ENCODE measurements around the gene GALNT5.

The GALNT5 gene

DNA sequence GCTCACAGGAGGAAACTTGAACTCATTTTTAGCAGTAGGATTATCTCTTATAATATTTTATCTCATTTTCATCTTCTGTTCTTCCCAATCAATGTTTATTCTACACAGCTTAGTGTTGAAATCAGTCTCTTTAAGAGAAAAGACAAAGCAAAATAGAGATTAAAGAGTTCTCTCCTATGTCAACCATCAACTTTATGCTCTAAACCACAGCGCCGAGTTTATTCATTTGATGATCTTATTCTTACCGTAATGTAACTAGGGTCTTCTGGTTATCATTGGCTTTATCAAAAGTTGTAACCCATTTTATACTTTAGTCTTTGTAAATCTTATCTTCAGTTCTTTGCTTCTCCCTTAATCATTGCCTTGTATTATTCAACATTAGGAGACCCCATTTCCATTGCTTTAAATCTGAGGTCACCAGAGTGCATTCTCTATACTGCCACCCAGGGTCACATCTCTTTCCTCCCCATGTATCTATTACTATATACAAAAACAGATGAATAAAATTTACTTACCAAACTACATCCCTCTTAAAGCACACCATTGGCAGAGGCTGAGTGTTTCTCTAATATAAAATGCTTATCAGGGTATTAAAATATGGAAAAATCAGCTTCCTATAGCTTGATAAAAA lies 90.9 kb downstream of the GALNT5 start:
- Histone ChIP-seq H2BK5ac (ENCODE audit: low read length) (no peak overlapping the region), H2BK120ac (ENCODE audit: low read depth, low read length) (no peak overlapping the region), H3K27ac (replicated peaks; ENCODE audit: low read length) (no peak overlapping the region), H3K4me2 (ENCODE audit: insufficient read depth, low read length, poor library complexity, severe bottlenecking) (no peak overlapping the region), H3K4me3 (ENCODE audit: low read length in 2 of 2) (no peak overlapping the region), H3K18ac (ENCODE audit: low read length) (no peak overlapping the region), H4K8ac (ENCODE audit: low read depth, low read length) (no peak overlapping the region), H2AK5ac (ENCODE audit: low read depth, low read length) (no peak overlapping the region), H3K23ac (ENCODE audit: low read depth, low read length, poor library complexity) (no peak overlapping the region), H2BK15ac (ENCODE audit: low read length) (no peak overlapping the region), H3K4ac (ENCODE audit: low read length) (no peak overlapping the region), H2BK12ac (ENCODE audit: low read length) (no peak overlapping the region), H3K27me3 (ENCODE audit: control insufficient read depth in 3 of 3, insufficient read depth in 3 of 3, low read depth in 1 of 3, low read length in 3 of 3) (no peaks in the 10 kb centered on the region), H3K4me1 (ENCODE audit: control insufficient read depth in 2 of 2, insufficient read depth in 1 of 2, low read depth in 1 of 2, low read length in 2 of 2) (no peaks in the 10 kb centered on the region), H4K91ac (ENCODE audit: low read depth, low read length, poor library complexity) (no peak overlapping the region), H3K36me3 (replicated peaks in 1 of 2; ENCODE audit: control insufficient read depth in 2 of 2, insufficient read depth in 2 of 2, low read length in 2 of 2) (no peaks in the 10 kb centered on the region), H2AFZ (ENCODE audit: low read length) (no peak overlapping the region), H3K9me3 (replicated peaks in 1 of 2; ENCODE audit: control insufficient read depth in 2 of 2, insufficient read depth in 1 of 2, low read depth in 1 of 2, low read length in 2 of 2) (no peaks in the 10 kb centered on the region), H3K9ac (ENCODE audit: low read depth, low read length, poor library complexity) (no peak overlapping the region), H3K14ac (ENCODE audit: low read length) (no peak overlapping the region), H3K79me1 (ENCODE audit: low read depth, low read length) (no peaks in the 10 kb centered on the region)
- DNase-seq (ENCODE audit: low spot score), result no peak
- no CpG with 5 or more reads among the region's 3 CpGs for WGBS, 2 donors (ENCODE audit: extremely low coverage in 2 of 2, insufficient read length in 2 of 2, insufficient replicate concordance in 1 of 2)

DNA sequence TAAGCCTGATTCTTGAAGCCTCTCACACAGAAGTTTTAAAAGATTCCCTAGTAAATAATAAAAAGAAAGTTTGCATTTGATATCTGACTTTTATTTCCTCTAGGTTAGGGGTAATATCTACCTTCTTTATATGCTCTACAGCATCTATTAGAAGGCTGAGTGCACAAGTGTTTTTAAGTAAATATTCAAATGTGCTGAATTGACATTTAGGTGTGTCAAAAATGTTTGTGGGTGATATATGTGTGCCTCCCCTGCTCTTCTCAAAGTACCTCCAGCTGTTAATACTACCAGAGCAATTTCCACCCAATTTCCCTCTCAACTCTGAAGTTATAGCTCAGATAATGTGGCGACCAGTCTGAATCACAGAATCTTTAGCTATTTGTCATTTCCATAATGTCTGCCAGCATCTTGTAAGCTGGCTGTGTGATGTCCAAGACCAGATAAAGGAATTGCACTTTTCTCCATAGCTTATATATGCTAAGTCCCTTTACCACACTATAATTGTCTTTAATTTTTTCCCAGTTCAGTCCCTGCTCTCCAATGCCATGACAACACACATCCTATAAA lies 92.5 kb downstream of the GALNT5 start:
- DNase-seq (ENCODE audit: low spot score), result no peak
- H3K18ac ChIP-seq (ENCODE audit: low read length), result no peak overlapping the region
- H3K4ac ChIP-seq (ENCODE audit: low read length), result no peak overlapping the region
- no peak overlapping the region for H3K27ac ChIP-seq (replicated peaks; ENCODE audit: low read length)
- no peak overlapping the region for H2AK5ac ChIP-seq (ENCODE audit: low read depth, low read length)
- H4K8ac ChIP-seq (ENCODE audit: low read depth, low read length), result no peak overlapping the region
- no peak overlapping the region for H2BK120ac ChIP-seq (ENCODE audit: low read depth, low read length)
- no peak overlapping the region for H3K9ac ChIP-seq (ENCODE audit: low read depth, low read length, poor library complexity)
- no peak overlapping the region for H3K4me3 ChIP-seq (ENCODE audit: low read length in 2 of 2)
- no peak overlapping the region for H3K14ac ChIP-seq (ENCODE audit: low read length)
- no peak overlapping the region for H2BK15ac ChIP-seq (ENCODE audit: low read length)
- no peak overlapping the region for H3K4me2 ChIP-seq (ENCODE audit: insufficient read depth, low read length, poor library complexity, severe bottlenecking)
- WGBS, 2 donors (ENCODE audit: extremely low coverage in 2 of 2, insufficient read length in 2 of 2, insufficient replicate concordance in 1 of 2), result no CpG with 5 or more reads among the region's 1 CpG
- H2BK12ac ChIP-seq (ENCODE audit: low read length), result no peak overlapping the region
- H4K91ac ChIP-seq (ENCODE audit: low read depth, low read length, poor library complexity), result no peak overlapping the region
- no peaks in the 10 kb centered on the region for H3K9me3 ChIP-seq (replicated peaks in 1 of 2; ENCODE audit: control insufficient read depth in 2 of 2, insufficient read depth in 1 of 2, low read depth in 1 of 2, low read length in 2 of 2)
- no peaks in the 10 kb centered on the region for H3K36me3 ChIP-seq (replicated peaks in 1 of 2; ENCODE audit: control insufficient read depth in 2 of 2, insufficient read depth in 2 of 2, low read length in 2 of 2)
- H2BK5ac ChIP-seq (ENCODE audit: low read length), result no peak overlapping the region
- H3K4me1 ChIP-seq (ENCODE audit: control insufficient read depth in 2 of 2, insufficient read depth in 1 of 2, low read depth in 1 of 2, low read length in 2 of 2), result no peaks in the 10 kb centered on the region
- H3K27me3 ChIP-seq (ENCODE audit: control insufficient read depth in 3 of 3, insufficient read depth in 3 of 3, low read depth in 1 of 3, low read length in 3 of 3), result no peaks in the 10 kb centered on the region
- no peak overlapping the region for H2AFZ ChIP-seq (ENCODE audit: low read length)
- no peak overlapping the region for H3K23ac ChIP-seq (ENCODE audit: low read depth, low read length, poor library complexity)
- no peaks in the 10 kb centered on the region for H3K79me1 ChIP-seq (ENCODE audit: low read depth, low read length)

DNA sequence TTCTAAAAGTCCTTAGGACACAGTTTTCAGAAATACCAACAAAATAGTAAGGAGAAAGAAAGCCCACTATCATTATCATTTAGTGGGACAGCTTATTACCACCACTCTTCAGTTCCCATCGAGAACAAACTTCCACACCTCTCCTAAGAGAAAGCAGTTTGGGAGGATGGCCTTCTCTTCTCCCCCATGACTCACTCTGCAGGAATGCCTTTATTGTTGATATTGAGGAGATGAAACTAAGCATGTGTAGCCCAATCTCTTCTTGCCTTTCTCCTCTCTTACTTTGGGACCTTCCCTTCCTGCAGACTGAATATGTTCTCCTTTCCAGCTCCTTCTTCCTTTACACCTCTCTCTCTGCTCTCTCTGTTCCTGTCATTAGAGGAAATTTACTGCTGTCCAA lies 98.1 kb downstream of the GALNT5 start:
- H3K14ac ChIP-seq (ENCODE audit: low read length), result no peak overlapping the region
- H3K4me2 ChIP-seq (ENCODE audit: insufficient read depth, low read length, poor library complexity, severe bottlenecking), result no peak overlapping the region
- no peaks in the 10 kb centered on the region for H3K79me1 ChIP-seq (ENCODE audit: low read depth, low read length)
- H4K91ac ChIP-seq (ENCODE audit: low read depth, low read length, poor library complexity), result no peak overlapping the region
- no peak overlapping the region for H2BK5ac ChIP-seq (ENCODE audit: low read length)
- H3K9me3 ChIP-seq (replicated peaks in 1 of 2; ENCODE audit: control insufficient read depth in 2 of 2, insufficient read depth in 1 of 2, low read depth in 1 of 2, low read length in 2 of 2), result no peaks in the 10 kb centered on the region
- no peak overlapping the region for H2AK5ac ChIP-seq (ENCODE audit: low read depth, low read length)
- H3K18ac ChIP-seq (ENCODE audit: low read length), result no peak overlapping the region
- H4K8ac ChIP-seq (ENCODE audit: low read depth, low read length), result no peak overlapping the region
- no peak for DNase-seq (ENCODE audit: low spot score)
- H3K36me3 ChIP-seq (replicated peaks in 1 of 2; ENCODE audit: control insufficient read depth in 2 of 2, insufficient read depth in 2 of 2, low read length in 2 of 2), result no peaks in the 10 kb centered on the region
- no peak overlapping the region for H2BK15ac ChIP-seq (ENCODE audit: low read length)
- no peak overlapping the region for H2BK120ac ChIP-seq (ENCODE audit: low read depth, low read length)
- no peak overlapping the region for H3K4ac ChIP-seq (ENCODE audit: low read length)
- H3K9ac ChIP-seq (ENCODE audit: low read depth, low read length, poor library complexity), result no peak overlapping the region
- no peak overlapping the region for H2BK12ac ChIP-seq (ENCODE audit: low read length)
- H3K27ac ChIP-seq (replicated peaks; ENCODE audit: low read length), result no peak overlapping the region
- no peak overlapping the region for H3K23ac ChIP-seq (ENCODE audit: low read depth, low read length, poor library complexity)
- no CpG with 5 or more reads among the region's 1 CpG for WGBS, 2 donors (ENCODE audit: extremely low coverage in 2 of 2, insufficient read length in 2 of 2, insufficient replicate concordance in 1 of 2)
- no peak overlapping the region for H2AFZ ChIP-seq (ENCODE audit: low read length)
- H3K4me3 ChIP-seq (ENCODE audit: low read length in 2 of 2), result no peak overlapping the region
- H3K27me3 ChIP-seq (ENCODE audit: control insufficient read depth in 3 of 3, insufficient read depth in 3 of 3, low read depth in 1 of 3, low read length in 3 of 3), result no peaks in the 10 kb centered on the region
- H3K4me1 ChIP-seq (ENCODE audit: control insufficient read depth in 2 of 2, insufficient read depth in 1 of 2, low read depth in 1 of 2, low read length in 2 of 2), result no peaks in the 10 kb centered on the region

DNA sequence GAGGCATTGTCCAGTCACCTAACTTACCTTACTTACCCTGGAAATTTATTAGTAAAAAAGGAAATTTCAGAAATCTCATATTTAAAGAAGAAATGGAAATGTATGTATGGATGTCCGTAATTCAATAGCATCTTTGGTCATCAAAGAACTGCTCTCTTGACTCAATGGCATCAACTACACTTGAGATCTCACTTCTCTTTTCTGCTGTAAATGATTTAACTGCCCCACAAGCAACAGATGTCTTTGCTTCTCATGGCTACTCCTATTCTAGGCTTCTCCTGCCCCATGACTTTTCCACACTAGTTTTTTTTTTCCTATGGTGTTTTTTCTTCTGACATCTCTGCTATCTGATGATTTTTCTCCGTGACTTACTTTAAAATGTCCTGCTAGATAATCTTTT lies 102.1 kb downstream of the GALNT5 start:
- Histone ChIP-seq H3K4me1 (ENCODE audit: control insufficient read depth in 2 of 2, insufficient read depth in 1 of 2, low read depth in 1 of 2, low read length in 2 of 2) (no peaks in the 10 kb centered on the region), H3K18ac (ENCODE audit: low read length) (no peak overlapping the region), H3K23ac (ENCODE audit: low read depth, low read length, poor library complexity) (no peak overlapping the region), H3K4me2 (ENCODE audit: insufficient read depth, low read length, poor library complexity, severe bottlenecking) (no peak overlapping the region), H2AFZ (ENCODE audit: low read length) (no peak overlapping the region), H2BK5ac (ENCODE audit: low read length) (no peak overlapping the region), H4K8ac (ENCODE audit: low read depth, low read length) (no peak overlapping the region), H3K9me3 (replicated peaks in 1 of 2; ENCODE audit: control insufficient read depth in 2 of 2, insufficient read depth in 1 of 2, low read depth in 1 of 2, low read length in 2 of 2) (peaks cover 0 to 3% of the 10 kb centered on the region in 2 donors), H3K79me1 (ENCODE audit: low read depth, low read length) (no peaks in the 10 kb centered on the region), H2BK120ac (ENCODE audit: low read depth, low read length) (no peak overlapping the region), H4K91ac (ENCODE audit: low read depth, low read length, poor library complexity) (no peak overlapping the region), H3K27ac (replicated peaks; ENCODE audit: low read length) (no peak overlapping the region), H3K4ac (ENCODE audit: low read length) (no peak overlapping the region), H3K36me3 (replicated peaks in 1 of 2; ENCODE audit: control insufficient read depth in 2 of 2, insufficient read depth in 2 of 2, low read length in 2 of 2) (no peaks in the 10 kb centered on the region), H2BK12ac (ENCODE audit: low read length) (no peak overlapping the region), H3K4me3 (ENCODE audit: low read length in 2 of 2) (no peak overlapping the region), H2AK5ac (ENCODE audit: low read depth, low read length) (no peak overlapping the region), H3K27me3 (ENCODE audit: control insufficient read depth in 3 of 3, insufficient read depth in 3 of 3, low read depth in 1 of 3, low read length in 3 of 3) (no peaks in the 10 kb centered on the region), H3K9ac (ENCODE audit: low read depth, low read length, poor library complexity) (no peak overlapping the region), H3K14ac (ENCODE audit: low read length) (no peak overlapping the region), H2BK15ac (ENCODE audit: low read length) (no peak overlapping the region)
- no peak for DNase-seq (ENCODE audit: low spot score)
- WGBS, 2 donors (ENCODE audit: extremely low coverage in 2 of 2, insufficient read length in 2 of 2, insufficient replicate concordance in 1 of 2), result no CpG with 5 or more reads among the region's 2 CpGs
